ENCODE data around the gene ULK2. TPM values are rescaled to one million over a fixed set of nuclear protein-coding genes. Genes with fewer than 3 reads are reported as not detected.

ULK2 gene
- total RNA-seq, 1 donor from 2014 or later: 15.7 TPM

- H3K27ac Mint-ChIP-seq (ENCODE audit: unreplicated experiment): no peak overlapping the region
- H3K4me1 Mint-ChIP-seq (ENCODE audit: unreplicated experiment): no peaks in the 10 kb centered on the region
- peaks cover 6% of the 10 kb centered on the region for H3K36me3 Mint-ChIP-seq (ENCODE audit: low read depth, unreplicated experiment)
- no peaks in the 10 kb centered on the region for H3K9me3 Mint-ChIP-seq (ENCODE audit: unreplicated experiment)
- no peak for DNase-seq (ENCODE audit: low spot score)
- H3K27me3 Mint-ChIP-seq (ENCODE audit: unreplicated experiment): peaks cover 1% of the 10 kb centered on the region
- H3K4me3 Mint-ChIP-seq (ENCODE audit: unreplicated experiment): no peak overlapping the region
- no peak for TF ChIP-seq CTCF (IDR thresholded peaks at IDR 0.05; ENCODE audit: unreplicated experiment)
These were observed 86.0 kb downstream of the ULK2 start for GRCh38 chr17:19781488-19782458.

- peaks cover 1% of the 10 kb centered on the region for H3K27me3 Mint-ChIP-seq (ENCODE audit: unreplicated experiment)
- no peaks in the 10 kb centered on the region for H3K9me3 Mint-ChIP-seq (ENCODE audit: unreplicated experiment)
- DNase-seq (ENCODE audit: low spot score): no peak
- H3K4me1 Mint-ChIP-seq (ENCODE audit: unreplicated experiment): no peaks in the 10 kb centered on the region
- H3K4me3 Mint-ChIP-seq (ENCODE audit: unreplicated experiment): no peak overlapping the region
- H3K27ac Mint-ChIP-seq (ENCODE audit: unreplicated experiment): no peak overlapping the region
- H3K36me3 Mint-ChIP-seq (ENCODE audit: low read depth, unreplicated experiment): peaks cover 6% of the 10 kb centered on the region
- no peak for TF ChIP-seq CTCF (IDR thresholded peaks at IDR 0.05; ENCODE audit: unreplicated experiment)
These were observed 86.9 kb downstream of the ULK2 start for GRCh38 chr17:19780846-19781245.

GRCh38 chr17:19773534-19773933 is 94.2 kb downstream of the ULK2 start:
- no peak overlapping the region for H3K4me3 Mint-ChIP-seq (ENCODE audit: unreplicated experiment)
- H3K27ac Mint-ChIP-seq (ENCODE audit: unreplicated experiment): no peak overlapping the region
- no peaks in the 10 kb centered on the region for H3K9me3 Mint-ChIP-seq (ENCODE audit: unreplicated experiment)
- H3K27me3 Mint-ChIP-seq (ENCODE audit: unreplicated experiment): peaks cover 7% of the 10 kb centered on the region
- H3K4me1 Mint-ChIP-seq (ENCODE audit: unreplicated experiment): peaks cover 7% of the 10 kb centered on the region
- DNase-seq (ENCODE audit: low spot score): no peak
- peaks cover 11% of the 10 kb centered on the region for H3K36me3 Mint-ChIP-seq (ENCODE audit: low read depth, unreplicated experiment)
- no peak for TF ChIP-seq CTCF (IDR thresholded peaks at IDR 0.05; ENCODE audit: unreplicated experiment)

GRCh38 chr17:19771971-19772630 is 95.6 kb downstream of the ULK2 start:
- Mint-ChIP-seq H3K4me1 (ENCODE audit: unreplicated experiment) (peaks cover 7% of the 10 kb centered on the region), H3K9me3 (ENCODE audit: unreplicated experiment) (no peaks in the 10 kb centered on the region), H3K36me3 (ENCODE audit: low read depth, unreplicated experiment) (peaks cover 5% of the 10 kb centered on the region), H3K4me3 (ENCODE audit: unreplicated experiment) (no peak overlapping the region), H3K27ac (ENCODE audit: unreplicated experiment) (no peak overlapping the region), H3K27me3 (ENCODE audit: unreplicated experiment) (peaks cover 7% of the 10 kb centered on the region)
- DNase-seq (ENCODE audit: low spot score): no peak
- no peak for TF ChIP-seq CTCF (IDR thresholded peaks at IDR 0.05; ENCODE audit: unreplicated experiment)

Measured in endothelial cell (in vitro differentiated cells).